ENCODE measurements around the gene ARHGAP27.
"Not testable (repeated sequence)": the region's sequence is repeated elsewhere in the genome, so short reads cannot be mapped to it uniquely, and the experiment has no call there.

Gene ARHGAP27

DNA sequence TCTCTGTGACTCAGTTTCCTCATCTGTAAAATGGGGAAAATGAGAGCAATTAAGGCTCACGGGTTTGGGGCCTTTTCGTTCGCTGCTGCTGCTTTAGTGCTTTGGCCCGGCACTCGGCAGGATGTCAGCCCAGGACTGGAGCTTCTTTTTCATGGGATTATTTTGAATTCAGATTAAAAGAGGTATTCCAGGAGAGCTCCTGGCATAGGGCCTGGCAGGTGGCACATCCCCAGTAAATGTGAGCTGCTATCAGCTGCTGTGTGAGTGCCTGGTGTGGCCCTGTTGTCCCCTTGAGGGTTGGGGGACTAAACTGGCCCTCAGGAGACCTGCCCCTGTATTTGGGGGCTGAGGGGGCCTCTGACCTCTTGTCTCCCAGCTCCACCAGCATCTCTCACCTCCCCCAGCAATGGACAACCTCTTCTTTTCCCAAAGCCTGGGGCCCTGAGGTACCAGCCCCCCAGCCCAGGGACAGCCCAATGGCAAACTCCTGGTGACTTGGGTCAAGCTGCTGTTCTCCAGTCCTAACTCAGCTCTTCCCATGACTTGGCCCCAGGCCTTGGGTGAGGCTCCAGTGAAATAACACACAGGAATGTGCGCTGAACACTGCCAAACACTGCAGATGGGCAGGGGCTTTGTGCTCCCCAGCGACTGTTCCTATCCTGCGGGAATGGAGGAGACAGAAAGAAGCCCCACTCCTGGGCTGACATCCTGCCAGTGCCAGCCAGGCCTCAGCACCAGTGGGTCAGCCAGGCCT lies 14.4 kb upstream of the ARHGAP27 start:
- not testable (repeated sequence) for DNase-seq

DNA sequence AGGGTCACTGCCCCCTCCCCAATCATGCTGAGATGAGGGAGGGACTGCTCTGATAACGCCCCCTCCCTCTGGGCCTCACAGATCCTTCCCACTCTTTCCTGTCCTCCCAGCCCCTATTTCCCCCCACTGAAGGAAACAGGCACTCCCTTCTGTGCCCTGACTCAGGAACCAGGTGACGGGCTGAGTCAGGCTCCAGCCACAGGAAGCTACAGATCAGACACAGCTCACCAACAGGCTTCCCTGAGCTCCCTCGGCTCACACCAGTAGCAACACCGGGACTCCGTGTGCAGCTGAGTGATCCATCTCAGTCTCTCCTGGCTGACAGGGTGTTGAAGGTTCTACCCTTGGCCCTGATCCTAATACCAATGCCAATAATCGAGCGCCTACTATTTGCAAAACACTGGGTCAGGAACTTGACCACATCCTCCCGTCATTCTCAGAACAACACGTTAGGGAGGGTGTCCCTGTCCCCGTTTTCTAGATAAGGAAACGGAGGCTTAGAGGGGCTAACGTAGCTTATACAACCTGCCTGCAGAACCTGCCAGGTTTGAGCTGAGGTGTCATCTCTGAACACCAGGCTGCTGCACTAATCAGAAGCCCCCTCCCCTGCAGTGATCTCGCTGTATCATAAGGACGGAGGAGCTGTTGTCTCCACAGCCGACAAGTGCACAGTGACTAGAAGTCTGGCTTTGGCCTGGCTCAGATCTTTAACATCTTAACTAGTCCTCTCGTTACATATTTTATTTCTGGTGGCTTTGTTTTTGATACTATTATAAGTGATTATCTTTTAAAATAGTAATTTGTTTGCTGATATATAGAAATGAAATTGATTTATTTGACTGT lies 13.5 kb upstream of the ARHGAP27 start:
- not testable (repeated sequence) for DNase-seq

- DNase-seq: not testable (repeated sequence)
These were observed 12.5 kb upstream of the ARHGAP27 start for GRCh38 chr17:45444856-45445820.

GRCh38 chr17:45444301-45444700 lies 11.6 kb upstream of the ARHGAP27 start:
- DNase-seq: not testable (repeated sequence)

DNA sequence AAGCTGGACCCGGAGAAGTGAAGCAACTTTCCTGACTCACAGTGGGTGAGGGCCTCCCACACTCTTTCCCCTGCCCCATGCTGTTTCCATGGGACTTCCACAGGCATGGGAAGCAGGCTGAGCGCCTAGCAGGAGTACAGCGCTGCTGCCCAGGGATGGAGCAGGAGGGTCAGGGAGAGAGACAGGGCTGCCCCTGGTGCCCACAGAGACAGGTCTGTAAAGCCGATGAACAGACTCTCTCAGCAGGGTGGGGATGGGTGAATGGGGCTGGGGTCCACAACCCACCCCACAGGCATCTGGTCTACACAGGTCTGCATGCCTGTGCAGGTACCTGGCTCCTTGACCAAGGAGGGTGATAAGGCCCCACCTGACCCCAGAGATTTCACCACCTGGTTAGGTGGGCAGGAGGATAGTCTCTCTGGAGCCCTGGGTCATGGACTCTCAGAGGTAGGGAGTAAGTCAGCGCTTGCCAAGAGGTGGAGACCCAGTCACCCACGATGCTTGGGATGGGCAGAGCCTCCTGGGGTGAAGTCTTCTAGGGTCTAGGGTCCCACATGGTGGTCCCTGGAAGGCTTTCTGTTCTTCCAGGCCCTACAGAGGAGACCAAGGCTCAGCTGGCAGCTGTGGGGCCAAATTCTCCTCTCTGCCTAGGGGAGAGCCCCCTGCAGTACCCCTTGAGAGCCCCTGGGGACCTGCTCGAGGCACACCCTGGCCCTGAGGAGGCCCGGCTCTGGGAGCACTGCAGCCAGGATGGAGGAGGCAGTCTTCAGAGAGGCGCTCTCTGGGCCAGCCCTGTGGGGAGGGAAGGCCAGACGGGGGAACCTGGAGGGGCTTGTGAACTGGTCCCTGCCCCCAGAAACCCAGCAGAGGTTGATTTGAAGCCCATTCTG lies 10.9 kb upstream of the ARHGAP27 start:
- not testable (repeated sequence) for DNase-seq

GRCh38 chr17:45441526-45442310 lies 9.0 kb upstream of the ARHGAP27 start:
- DNase-seq: no peak

GRCh38 chr17:45440839-45441515 lies 8.3 kb upstream of the ARHGAP27 start:
- DNase-seq: not testable (repeated sequence)

DNA sequence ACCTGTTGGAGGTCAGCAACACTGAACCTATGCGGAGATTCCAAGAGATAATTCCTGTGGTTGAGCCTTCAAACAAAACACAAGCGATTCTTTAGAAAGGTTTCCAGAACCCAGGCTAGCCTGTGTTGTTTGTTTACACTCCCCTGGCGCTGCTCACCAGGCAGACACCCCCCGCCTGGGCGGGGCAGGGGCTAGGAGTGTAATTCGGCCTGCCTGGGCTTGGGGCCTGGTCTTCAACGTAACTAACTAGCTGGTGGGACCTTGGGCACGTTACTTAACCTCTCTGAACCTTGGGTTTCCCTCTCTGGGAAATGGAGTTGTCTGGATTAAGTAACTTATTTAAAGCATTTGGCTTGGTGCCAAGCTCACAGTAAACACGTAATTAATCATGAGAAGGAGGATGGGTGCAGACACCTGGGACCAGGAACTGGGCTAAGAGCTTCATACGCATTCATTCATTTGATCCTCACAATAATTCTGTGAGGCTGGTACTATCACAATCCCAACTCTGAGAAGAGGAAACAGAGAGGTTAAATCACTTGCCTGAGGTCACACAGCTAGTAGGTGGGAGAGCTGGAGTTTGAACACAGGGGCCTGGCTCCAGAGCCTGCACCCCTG lies 7.6 kb upstream of the ARHGAP27 start:
- DNase-seq: no peak

- DNase-seq: no peak
These were observed 6.4 kb upstream of the ARHGAP27 start for GRCh38 chr17:45438931-45439610.

DNA sequence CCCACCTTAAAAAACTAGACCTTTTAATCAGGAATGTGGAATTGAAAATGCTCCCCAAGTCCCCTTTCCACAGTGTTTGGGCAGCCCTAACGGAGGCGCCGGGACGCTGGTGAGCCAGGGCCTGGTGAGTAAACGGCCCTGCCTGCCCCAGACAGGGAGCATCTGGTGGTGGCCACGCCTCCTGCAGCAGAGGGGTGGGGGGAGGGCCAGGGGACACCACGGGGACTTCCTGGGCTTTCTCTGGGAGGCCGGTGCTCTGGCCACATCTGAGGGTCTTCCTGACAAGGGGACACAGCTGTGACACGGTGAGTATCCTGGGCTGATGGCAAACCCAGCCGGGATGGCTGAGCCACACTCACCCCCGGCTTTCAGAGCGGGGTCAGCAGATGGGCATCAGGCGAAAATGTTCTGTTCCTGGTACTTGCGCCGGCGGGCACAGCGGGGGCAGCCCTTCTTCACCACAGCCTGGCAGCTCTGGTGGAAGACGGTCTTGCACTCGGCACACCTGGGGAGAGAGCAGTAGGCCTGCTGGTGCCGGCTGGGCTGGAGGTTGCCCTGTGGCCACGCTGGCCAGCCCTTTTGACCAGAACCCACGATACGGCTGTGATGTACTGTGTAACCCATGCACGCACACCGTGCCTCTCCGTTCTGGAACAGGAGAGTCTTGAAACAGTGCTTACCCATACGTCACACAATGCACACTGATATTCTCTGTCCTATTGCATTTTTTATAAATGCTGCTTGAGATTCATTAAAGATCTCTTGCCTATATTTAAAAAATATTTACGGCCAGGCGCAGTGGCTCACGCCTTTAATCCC lies 5.0 kb upstream of the ARHGAP27 start:
- no peak for DNase-seq

DNA sequence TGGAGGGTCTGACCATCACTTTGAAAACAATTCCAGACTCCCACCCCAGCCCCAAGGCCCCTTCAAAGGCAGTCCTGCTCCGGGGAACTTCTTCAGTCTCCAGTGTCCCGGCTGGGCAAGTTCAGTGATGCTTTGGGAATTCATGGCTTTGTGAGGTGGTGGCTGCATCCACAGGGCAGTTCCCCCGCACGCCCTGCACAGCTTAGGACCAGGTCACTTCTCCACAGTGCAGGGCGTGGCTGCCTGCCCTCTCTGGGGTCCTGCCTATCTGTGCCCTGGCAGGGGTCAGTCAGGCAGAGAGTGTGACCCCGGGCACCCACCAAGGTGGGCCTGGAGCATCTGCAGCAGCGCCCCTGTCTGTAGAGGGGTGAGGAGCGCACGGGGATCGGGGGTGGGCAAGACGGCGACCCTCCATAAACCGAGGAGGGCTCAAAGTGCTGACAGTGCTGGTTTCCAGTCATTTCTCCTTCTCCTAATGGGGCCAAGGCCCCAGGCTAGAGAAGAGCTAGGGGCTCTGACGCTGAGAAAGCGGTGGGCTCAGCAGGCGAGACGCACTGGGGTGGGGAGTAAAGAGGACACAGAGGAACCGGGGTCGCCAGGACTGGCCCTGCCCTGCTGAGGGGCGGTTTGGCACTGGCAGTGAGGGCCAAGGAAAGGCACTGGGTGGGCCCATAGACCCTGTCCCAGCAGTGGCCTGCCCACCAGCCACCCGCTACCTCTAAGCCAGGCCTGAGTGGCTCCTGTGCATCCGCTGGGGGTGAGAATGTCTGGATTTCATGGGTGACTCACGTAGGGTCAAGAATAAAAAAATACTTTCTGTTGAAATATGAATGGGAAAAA lies 4.2 kb upstream of the ARHGAP27 start:
- no peak for DNase-seq

DNA sequence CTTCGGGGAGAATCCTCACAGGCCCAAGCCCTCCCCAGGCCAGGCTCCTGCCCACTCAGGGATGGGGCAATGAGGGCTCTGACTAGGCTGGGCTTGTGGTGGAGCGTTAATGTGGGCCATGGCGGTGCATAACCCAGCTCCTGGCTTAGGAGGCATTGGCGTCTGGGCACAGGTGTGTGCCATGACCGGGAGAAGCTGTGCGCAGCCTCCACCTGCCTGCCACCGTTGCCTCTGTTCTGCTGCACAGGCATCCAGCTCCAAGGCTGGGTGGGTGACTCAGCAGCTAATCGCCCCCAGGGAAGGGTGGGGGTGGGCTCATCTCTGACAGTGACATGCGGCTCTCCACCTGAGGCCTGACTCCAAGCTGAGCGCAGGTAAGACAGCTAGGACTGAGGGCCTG lies 3.5 kb upstream of the ARHGAP27 start:
- no peak for DNase-seq

DNA sequence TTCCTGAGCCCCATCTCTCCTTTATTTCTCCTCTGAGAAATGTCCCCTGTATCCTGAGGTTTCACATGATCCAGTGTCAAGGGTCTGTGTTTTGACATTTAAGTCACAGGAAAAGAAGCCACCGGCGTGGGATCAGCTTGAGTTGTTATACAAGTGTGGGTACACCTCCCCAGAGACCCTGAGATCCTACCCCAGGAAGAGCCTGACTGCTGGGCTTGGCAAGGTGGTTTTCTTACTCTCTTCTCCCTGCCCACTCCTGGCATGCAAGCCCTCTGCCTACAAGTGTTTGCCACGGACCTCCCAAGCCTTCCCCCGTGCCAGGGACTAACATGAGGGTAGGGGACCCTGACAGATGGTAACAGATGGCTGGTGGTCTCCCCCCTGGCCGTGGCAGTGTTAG lies 2.8 kb upstream of the ARHGAP27 start:
- DNase-seq: no peak

- no peak for DNase-seq
These were observed 477 bp upstream of the ARHGAP27 start for GRCh38 chr17:45433159-45433535.

DNA sequence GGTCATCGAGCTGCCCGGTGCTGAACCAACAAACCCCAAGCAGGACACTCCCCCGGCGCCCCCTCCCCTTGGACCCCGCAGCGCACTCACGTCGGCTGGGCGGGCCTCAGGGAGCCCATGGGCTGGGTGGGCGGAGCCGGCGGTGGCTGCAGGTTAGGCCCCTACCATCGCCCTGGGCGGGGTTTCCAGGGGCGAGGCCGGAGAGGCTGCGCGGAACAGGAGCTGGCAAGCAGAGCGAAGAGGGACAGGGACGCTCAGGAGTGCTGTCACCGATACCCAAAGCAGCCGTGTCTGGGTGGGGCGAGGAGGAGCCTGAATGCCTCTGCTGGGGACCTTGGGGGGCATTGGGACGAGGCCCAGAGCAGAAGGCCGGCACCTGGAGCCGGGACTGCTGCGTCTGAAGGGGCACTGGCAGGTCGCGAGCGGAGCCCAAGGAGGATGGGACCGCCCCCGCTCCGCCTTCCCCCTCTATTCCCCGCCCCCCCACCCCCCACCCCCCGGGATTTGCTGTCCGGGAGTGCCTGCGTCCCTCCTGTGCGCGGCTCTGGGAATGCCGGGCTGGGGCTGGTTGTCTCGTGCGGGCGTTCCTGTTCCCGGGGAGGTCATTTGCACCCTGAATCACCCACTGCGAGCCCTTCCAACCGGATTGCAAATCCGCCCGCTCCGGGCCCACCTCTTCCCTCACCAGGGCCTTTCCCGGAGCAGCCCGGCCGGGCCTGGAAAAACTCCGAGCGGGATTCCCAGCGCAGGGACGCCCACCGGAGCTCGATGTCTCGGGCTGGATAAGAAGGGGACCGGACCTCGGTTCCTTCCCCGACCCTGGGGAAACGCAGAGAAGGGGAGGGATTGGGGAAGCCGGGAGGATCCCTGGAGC lies 902 bp downstream of the ARHGAP27 start:
- peak; percentile 79 for DNase-seq

- DNase-seq: no peak
These were observed 1.7 kb downstream of the ARHGAP27 start for GRCh38 chr17:45430738-45431530.

All from CD4-positive, alpha-beta T cell treated with Interleukin-17A for 1 hour (primary cell).